Breast epithelium (tissue), 4 donors: ENCODE results near the gene SLX4IP. TPM values are rescaled to one million over a fixed set of nuclear protein-coding genes. Genes with fewer than 3 reads are reported as not detected.

ENCODE experiments used
- DNase-seq, 2 donors: peaks; one replicate each; pipeline ENCODE4 v3.0.0-alpha.2; 2019; ENCODE audit warnings: low spot score in 2 of 2
- H3K27ac ChIP-seq, 2 donors: fragments of 200-600 bp; sonication (generic) in 1 of 2; one replicate each; pipeline ENCODE4 v1.5.1; 2016 to 2019; ENCODE audit warnings: mild to moderate bottlenecking in 1 of 2
- H3K27me3 ChIP-seq, 2 donors: fragments of 200-600 bp; sonication (generic) in 1 of 2; one replicate each; pipeline versions ENCODE4 v1.5.1 to v1.6.0; 2017 to 2019; ENCODE audit warnings: control low read depth in 1 of 2, mild to moderate bottlenecking in 1 of 2
- H3K36me3 ChIP-seq: fragments of 200-600 bp; one replicate; pipeline ENCODE4 v1.5.1; 2019
- H3K4me1 ChIP-seq, 2 donors: fragments of 200-600 bp; sonication (generic); one replicate each; pipeline ENCODE4 v1.5.1; 2016 to 2019; ENCODE audit warnings: control low read depth in 1 of 2
- H3K4me3 ChIP-seq, 3 donors: fragments of 200-600 bp; sonication (generic); 1 replicate in 2 of 3; 2 replicates in 1 of 3; pipeline ENCODE4 v1.5.1; 2016 to 2019; ENCODE audit warnings: mild to moderate bottlenecking in 3 of 3, moderate library complexity in 2 of 3
- H3K9me3 ChIP-seq, 2 donors: fragments of 200-600 bp; sonication (generic) in 1 of 2; one replicate each; pipeline ENCODE4 v1.5.1; 2016 to 2019; ENCODE audit warnings: control low read depth in 1 of 2
- CTCF ChIP-seq, 3 donors: fragments of 450-650 bp; IDR thresholded peaks; one replicate each; pipeline ENCODE4 v1.5.1; 2016 to 2017; ENCODE audit warnings: antibody characterized with exemption in 3 of 3, mild to moderate bottlenecking in 3 of 3, moderate library complexity in 3 of 3
- POLR2A ChIP-seq: fragments of 450-650 bp; IDR thresholded peaks from one replicate; pipeline ENCODE4 v1.6.1; 2016; ENCODE audit warnings: antibody characterized with exemption, mild to moderate bottlenecking, moderate library complexity
- POLR2AphosphoS5 ChIP-seq, 3 donors: sonication (generic); formaldehyde crosslinking; IDR thresholded peaks; one replicate each; pipeline ENCODE4 v1.6.1; 2017; ENCODE audit warnings: antibody characterized with exemption in 3 of 3
- intact Hi-C: fragments of 100-400 bp; cut with DNase I; formaldehyde crosslinking; loops from one replicate; pipeline ENCODE4 v1.15.1; 2023; ENCODE audit warnings: low total_unique reads
- total RNA-seq, 3 donors: library from RNA; depleted of rRNA; stranded (reverse); fragments of >200 nt; gene quantifications; one replicate each; pipeline ENCODE4 v1.1.0, GENCODE V29; 2016

Gene SLX4IP
- total RNA-seq, 3 donors from 2014 or later = 4.2 to 6.9 (median 5.9) TPM

DNA sequence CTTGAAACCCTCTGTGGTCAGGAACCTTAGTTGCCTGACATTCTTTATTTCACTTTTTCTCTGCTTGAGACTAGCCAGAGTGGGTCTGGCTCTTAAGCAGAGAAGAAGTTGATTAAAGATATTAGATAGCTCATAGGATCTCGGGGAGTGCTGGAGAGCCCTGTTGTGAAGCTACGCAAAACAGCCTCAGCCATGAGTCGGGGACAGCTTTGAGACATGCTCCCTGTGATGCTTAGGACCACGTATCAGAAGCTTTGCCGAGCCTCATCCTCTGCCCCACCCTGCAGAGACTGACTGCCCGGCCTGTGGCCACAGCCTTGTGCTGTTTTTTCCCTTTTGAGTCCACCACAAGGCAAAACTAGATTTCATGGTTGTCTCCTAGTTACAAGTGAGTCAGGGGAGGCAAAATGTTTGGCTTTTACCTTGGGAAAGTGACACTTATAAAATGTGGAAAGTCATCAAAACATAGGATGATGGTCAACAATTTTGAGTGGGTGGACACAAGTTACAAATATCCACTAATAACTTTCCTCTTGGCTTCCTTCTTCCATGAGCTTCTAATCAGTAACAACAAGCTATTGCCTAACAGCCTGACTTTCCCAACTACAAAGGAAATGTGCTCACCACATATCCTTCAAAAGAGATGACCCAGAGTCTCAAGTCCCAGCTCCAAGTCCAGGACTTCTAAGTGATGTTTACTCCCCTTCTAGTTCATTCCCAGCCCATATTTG lies 130.3 kb downstream of the SLX4IP start:
- Histone ChIP-seq H3K9me3 (no peaks in the 10 kb centered on the region), H3K27me3 (no peaks in the 10 kb centered on the region), H3K4me3 (no peak overlapping the region), H3K36me3 (no peaks in the 10 kb centered on the region), H3K27ac (peak overlapping the region; percentile 67 to 83), H3K4me1 (no peaks in the 10 kb centered on the region)
- no peak for DNase-seq
- TF ChIP-seq POLR2A = no peak
- TF ChIP-seq POLR2AphosphoS5 (IDR thresholded peaks at IDR 0.05) = no peak
- TF ChIP-seq CTCF (IDR thresholded peaks at IDR 0.05) = no peak
- intact Hi-C loops = loop anchor here (5.0 to 10.0 kb wide), 2 partner anchors 109 to 1307 kb away; partner anchors contain the start of gene JAG1

DNA sequence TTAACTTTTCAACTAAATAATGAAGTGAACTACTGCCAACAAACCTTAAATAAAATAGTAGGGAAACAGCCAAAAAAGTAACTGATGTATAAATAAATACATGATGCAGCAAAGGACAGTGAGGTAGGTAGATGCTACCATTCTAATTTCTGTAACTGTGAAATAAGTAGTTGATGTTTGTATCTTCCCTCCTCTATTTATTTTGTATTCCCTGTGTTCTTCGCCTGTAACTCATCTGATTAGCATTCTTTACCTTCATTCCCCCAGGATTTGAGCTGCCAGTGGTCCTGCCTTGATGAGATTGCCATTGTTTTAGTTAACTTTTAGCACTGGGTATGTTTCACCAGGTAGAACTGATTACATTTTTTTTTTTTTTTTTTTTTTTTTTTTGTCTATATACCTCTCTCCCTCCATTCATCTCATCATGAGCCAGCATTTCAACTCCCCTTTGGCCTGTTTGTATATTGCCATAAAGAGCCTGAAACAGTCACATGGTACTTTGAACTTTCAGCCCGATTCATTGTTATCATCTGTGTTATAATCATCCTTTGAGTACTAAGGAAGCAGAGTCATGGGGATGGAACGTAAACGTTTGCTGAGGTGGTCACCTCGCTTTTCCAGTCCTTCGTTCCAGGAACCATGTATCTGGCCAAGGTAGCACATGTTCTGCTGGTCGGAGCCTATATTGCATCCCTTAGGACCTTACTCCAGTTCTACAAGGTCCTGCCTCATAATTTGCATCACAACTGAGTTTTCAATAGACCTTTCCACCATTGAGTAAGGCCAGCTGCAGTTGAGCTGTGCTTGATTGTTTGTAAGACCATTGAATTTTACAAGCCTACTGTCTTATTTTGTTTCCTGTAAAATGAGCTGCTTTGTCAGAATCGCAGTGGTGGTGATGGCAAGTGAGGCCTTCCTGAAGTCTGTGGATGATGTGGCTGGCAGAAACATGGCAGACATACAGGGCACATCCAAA lies 131.1 kb downstream of the SLX4IP start:
- no peaks in the 10 kb centered on the region for H3K4me1 ChIP-seq
- no peaks in the 10 kb centered on the region for H3K9me3 ChIP-seq
- TF ChIP-seq POLR2AphosphoS5 (IDR thresholded peaks at IDR 0.05) = no peak
- TF ChIP-seq CTCF (IDR thresholded peaks at IDR 0.05) = no peak
- TF ChIP-seq POLR2A = no peak
- H3K36me3 ChIP-seq = no peaks in the 10 kb centered on the region
- H3K4me3 ChIP-seq = no peak overlapping the region
- intact Hi-C loops = loop anchor here (5.0 to 10.0 kb wide), 2 partner anchors 109 to 1306 kb away; partner anchors contain the start of gene JAG1
- no peaks in the 10 kb centered on the region for H3K27me3 ChIP-seq
- peak overlapping the region; percentile 67 to 70 for H3K27ac ChIP-seq
- DNase-seq = no peak

DNA sequence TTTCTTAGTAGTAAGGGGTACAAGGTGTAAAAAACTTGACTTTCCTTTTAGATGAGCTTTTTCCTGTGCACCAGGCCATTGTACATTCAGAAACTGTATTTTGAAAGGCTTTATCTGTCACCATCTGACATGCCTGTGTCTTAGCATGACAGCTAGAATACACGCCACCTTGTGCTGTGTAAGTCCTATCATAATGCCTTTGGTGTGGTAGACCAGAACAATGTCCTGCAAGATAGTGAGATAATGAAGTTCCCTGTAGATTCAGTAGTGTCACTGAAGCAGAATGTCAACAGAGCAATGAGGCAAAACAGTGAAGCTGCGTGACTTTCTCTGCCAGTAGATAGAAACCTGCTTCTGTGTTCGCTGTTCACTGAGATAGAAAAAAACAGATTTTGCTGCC lies 132.9 kb downstream of the SLX4IP start:
- no peak for DNase-seq
- H3K4me3 ChIP-seq = no peak overlapping the region
- H3K36me3 ChIP-seq = no peaks in the 10 kb centered on the region
- H3K9me3 ChIP-seq = no peaks in the 10 kb centered on the region
- H3K27me3 ChIP-seq = no peaks in the 10 kb centered on the region
- no peak overlapping the region for H3K27ac ChIP-seq
- intact Hi-C loops = loop anchor here (5.0 to 10.0 kb wide), 2 partner anchors 107 to 1304 kb away; partner anchors contain the start of gene JAG1
- TF ChIP-seq POLR2AphosphoS5 (IDR thresholded peaks at IDR 0.05) (no peak), CTCF (IDR thresholded peaks at IDR 0.05) (no peak), POLR2A (no peak)
- no peaks in the 10 kb centered on the region for H3K4me1 ChIP-seq

GRCh38 chr20:10571313-10571815 lies 136.3 kb downstream of the SLX4IP start:
- no peaks in the 10 kb centered on the region for H3K4me1 ChIP-seq
- no peak overlapping the region for H3K4me3 ChIP-seq
- DNase-seq = no peak
- no peak overlapping the region for H3K27ac ChIP-seq
- H3K36me3 ChIP-seq = no peaks in the 10 kb centered on the region
- H3K9me3 ChIP-seq = no peaks in the 10 kb centered on the region
- no peaks in the 10 kb centered on the region for H3K27me3 ChIP-seq
- TF ChIP-seq POLR2A (no peak), CTCF (IDR thresholded peaks at IDR 0.05) (no peak), POLR2AphosphoS5 (IDR thresholded peaks at IDR 0.05) (no peak)
- intact Hi-C loops = no loop called here
